OCI-LY1 (cell line): ENCODE results near the gene OSBPL1A.

Experiments
- EZH2 ChIP-seq: fragments of 200-600 bp; sonication (generic), shearing (Covaris generic); IDR thresholded peaks from 2 replicates; pipeline ENCODE4 v1.8.0; 2017; ENCODE audit warnings: borderline replicate concordance, mixed run types, mild to moderate bottlenecking, antibody characterized with exemption, low read length, moderate library complexity, mixed read lengths
- TF ChIP-seq, protein P1 (sequence below): fragments of 200-600 bp; sonication (generic), shearing (Covaris generic); IDR thresholded peaks from 2 replicates; pipeline ENCODE4 v1.5.1; 2017; ENCODE audit warnings: mild to moderate bottlenecking, antibody characterized with exemption, low read length, moderate library complexity, mixed read lengths

DNA sequence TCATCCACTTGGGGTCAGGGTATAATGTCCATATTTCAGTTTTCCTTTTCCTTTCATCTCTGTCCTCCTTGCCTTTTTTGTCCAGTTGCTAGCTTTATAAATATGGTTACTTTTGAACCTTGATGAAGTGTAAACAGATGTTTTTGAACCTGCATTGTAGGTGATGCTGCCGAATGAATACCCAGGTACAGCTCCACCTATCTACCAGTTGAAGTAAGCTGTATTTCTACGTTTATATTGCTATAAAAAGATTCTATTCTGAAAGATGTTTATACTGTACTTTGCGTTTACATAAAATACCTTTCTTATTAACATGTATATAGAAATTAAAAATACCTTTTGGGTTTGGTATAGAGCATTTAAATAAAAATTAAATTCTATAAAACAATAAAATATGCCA is 31.1 kb upstream of the OSBPL1A start:
- TF ChIP-seq, protein P1, sequence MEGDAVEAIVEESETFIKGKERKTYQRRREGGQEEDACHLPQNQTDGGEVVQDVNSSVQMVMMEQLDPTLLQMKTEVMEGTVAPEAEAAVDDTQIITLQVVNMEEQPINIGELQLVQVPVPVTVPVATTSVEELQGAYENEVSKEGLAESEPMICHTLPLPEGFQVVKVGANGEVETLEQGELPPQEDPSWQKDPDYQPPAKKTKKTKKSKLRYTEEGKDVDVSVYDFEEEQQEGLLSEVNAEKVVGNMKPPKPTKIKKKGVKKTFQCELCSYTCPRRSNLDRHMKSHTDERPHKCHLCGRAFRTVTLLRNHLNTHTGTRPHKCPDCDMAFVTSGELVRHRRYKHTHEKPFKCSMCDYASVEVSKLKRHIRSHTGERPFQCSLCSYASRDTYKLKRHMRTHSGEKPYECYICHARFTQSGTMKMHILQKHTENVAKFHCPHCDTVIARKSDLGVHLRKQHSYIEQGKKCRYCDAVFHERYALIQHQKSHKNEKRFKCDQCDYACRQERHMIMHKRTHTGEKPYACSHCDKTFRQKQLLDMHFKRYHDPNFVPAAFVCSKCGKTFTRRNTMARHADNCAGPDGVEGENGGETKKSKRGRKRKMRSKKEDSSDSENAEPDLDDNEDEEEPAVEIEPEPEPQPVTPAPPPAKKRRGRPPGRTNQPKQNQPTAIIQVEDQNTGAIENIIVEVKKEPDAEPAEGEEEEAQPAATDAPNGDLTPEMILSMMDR, result peak; percentile 29
- no peak for TF ChIP-seq EZH2
